ENCODE measurements around the gene CADPS2.

- TF ChIP-seq CTCF (conservative IDR thresholded peaks at IDR 0.05 in 1 of 2, IDR thresholded peaks at IDR 0.05 in 1 of 2; ENCODE audit: extremely low read depth in 1 of 2, insufficient read depth in 1 of 2, low read depth in 1 of 2, low read length in 2 of 2) (no peak), EZH2 (IDR thresholded peaks at IDR 0.05; ENCODE audit: borderline replicate concordance, low read length) (no peak)
These were observed 263.6 kb downstream of the CADPS2 start for GRCh38 chr7:122622682-122623081.
